ENCODE data around the gene DKK2.

The DKK2 gene

GRCh38 chr4:107035819-107036583 is at the start of gene DKK2:
DKK2 (minus strand) TSS chr4:107036313; CDS start chr4:107035591, 722 bp downstream.
- DNase-seq, result no peak

GRCh38 chr4:107077192-107077591 is 41.1 kb upstream of the DKK2 start:
- no peak for DNase-seq

GRCh38 chr4:107072836-107073736 is 37.0 kb upstream of the DKK2 start:
- no peak for DNase-seq

- no peak for DNase-seq
Observed at GRCh38 chr4:107071108-107071507, 35.0 kb upstream of the DKK2 start.

GRCh38 chr4:107069049-107069448 is 32.9 kb upstream of the DKK2 start:
- no peak for DNase-seq

- no peak for DNase-seq
Observed at GRCh38 chr4:107068116-107068515, 32.0 kb upstream of the DKK2 start.

- DNase-seq, result no peak
Observed at GRCh38 chr4:107066621-107067020, 30.5 kb upstream of the DKK2 start.

GRCh38 chr4:107065201-107065600 is 29.1 kb upstream of the DKK2 start:
- DNase-seq, result no peak

- DNase-seq, result no peak
Observed at GRCh38 chr4:107060388-107060787, 24.3 kb upstream of the DKK2 start.

- DNase-seq, result no peak
Observed at GRCh38 chr4:107058828-107059227, 22.7 kb upstream of the DKK2 start.

GRCh38 chr4:107050525-107051135 is 14.5 kb upstream of the DKK2 start:
- DNase-seq, result no peak

- no peak for DNase-seq
Observed at GRCh38 chr4:107046261-107046660, 10.1 kb upstream of the DKK2 start.

- DNase-seq, result no peak
Observed at GRCh38 chr4:107044170-107044569, 8.1 kb upstream of the DKK2 start.

GRCh38 chr4:107037199-107037584 is 1.1 kb upstream of the DKK2 start:
- no peak for DNase-seq

- no peak for DNase-seq
Observed at GRCh38 chr4:107036584-107037198, 578 bp upstream of the DKK2 start.

- DNase-seq, result no peak
Observed at GRCh38 chr4:107034996-107035818, 906 bp downstream of the DKK2 start.

GRCh38 chr4:107034091-107034995 is 1.8 kb downstream of the DKK2 start:
- peak; percentile 1 for DNase-seq

GRCh38 chr4:107027379-107027778 is 8.7 kb downstream of the DKK2 start:
- DNase-seq, result no peak

- no peak for DNase-seq
Observed at GRCh38 chr4:107018344-107018735, 17.8 kb downstream of the DKK2 start.

- DNase-seq, result no peak
Observed at GRCh38 chr4:107017443-107018343, 18.4 kb downstream of the DKK2 start.

Data from NCI-H2227 treated with DMSO at 0.1 percent for 48 hours (cell line).